Fibroblast of lung (primary cell): Measurements from ENCODE around the gene ABCC6. TPM values are rescaled to one million over a fixed set of nuclear protein-coding genes. Genes with fewer than 3 reads are reported as not detected.
"Not testable (repeated sequence)": the region's sequence is repeated elsewhere in the genome, so short reads cannot be mapped to it uniquely, and the experiment has no call there.

Source experiments
- DNase-seq, 2 donors: peaks; one replicate each; pipeline versions ENCODE4 v3.0.0 to v3.0.0-alpha.2; 2010; ENCODE audit warnings: low read depth in 2 of 2
- H2AFZ ChIP-seq: 2 replicates; pipeline ENCODE4 v1.5.1; 2012; ENCODE audit warnings: low read length, control low read depth, inconsistent platforms
- H3K27ac ChIP-seq: 2 replicates; pipeline ENCODE4 v1.5.1; 2011; ENCODE audit warnings: low read length, control low read depth; ENCODE audit not compliant: insufficient read depth
- H3K27me3 ChIP-seq: 2 replicates; pipeline ENCODE4 v1.5.1; 2011; ENCODE audit warnings: mild to moderate bottlenecking, low read length; ENCODE audit not compliant: control insufficient read depth, insufficient read depth
- H3K36me3 ChIP-seq: 2 replicates; pipeline ENCODE4 v1.5.1; 2011; ENCODE audit warnings: low read length; ENCODE audit not compliant: control insufficient read depth, insufficient read depth
- H3K4me1 ChIP-seq: 2 replicates; pipeline ENCODE4 v1.5.1; 2011; ENCODE audit warnings: low read length; ENCODE audit not compliant: control insufficient read depth, insufficient read depth; ENCODE audit errors: extremely low read depth
- H3K4me2 ChIP-seq: 2 replicates; pipeline ENCODE4 v1.5.1; 2011; ENCODE audit warnings: low read length, control low read depth; ENCODE audit not compliant: insufficient read depth; ENCODE audit errors: extremely low read depth
- H3K4me3 ChIP-seq, 4 experiments: fragments of 200-600 bp in 1 of 4; sonication (generic) in 1 of 4; replicated peaks in 1 of 4; 2 replicates each; pipeline ENCODE4 v1.5.1; 2011 to 2016; ENCODE audit warnings: low read length in 4 of 4, low read depth in 3 of 4, mild to moderate bottlenecking in 3 of 4, control low read depth in 2 of 4, inconsistent platforms in 1 of 4, mixed read lengths in 1 of 4; ENCODE audit not compliant: insufficient read depth in 1 of 4; ENCODE audit errors: control extremely low read depth in 1 of 4
- H3K79me2 ChIP-seq: 2 replicates; pipeline ENCODE4 v1.5.1; 2012; ENCODE audit warnings: mild to moderate bottlenecking, low read length, inconsistent platforms; ENCODE audit not compliant: control insufficient read depth, insufficient read depth
- H3K9ac ChIP-seq: 2 replicates; pipeline ENCODE4 v1.5.1; 2011; ENCODE audit warnings: mild to moderate bottlenecking, low read length, control low read depth; ENCODE audit not compliant: insufficient read depth
- H3K9me3 ChIP-seq: 2 replicates; pipeline ENCODE4 v1.5.1; 2012; ENCODE audit warnings: low read depth, low read length; ENCODE audit not compliant: control insufficient read depth, insufficient read depth
- H4K20me1 ChIP-seq: 2 replicates; pipeline ENCODE4 v1.5.1; 2011; ENCODE audit warnings: low read length; ENCODE audit not compliant: control insufficient read depth, insufficient read depth; ENCODE audit errors: extremely low read depth
- polyA plus RNA-seq, 2 donors: library from polyadenylated mRNA; depleted of rRNA in 1 of 2; stranded (reverse) in 1 of 2; unstranded in 1 of 2; fragments of >200 nt; gene quantifications; 2 replicates each; pipeline ENCODE4 v1.2.1, GENCODE V29; 2011 to 2012; ENCODE audit warnings: missing spikeins in 1 of 2
- total RNA-seq: library from RNA; depleted of rRNA; stranded (reverse); fragments of >200 nt; gene quantifications from 2 replicates; pipeline ENCODE4 v1.2.1, GENCODE V29; 2014

Gene ABCC6
- total and polyA plus RNA-seq, 2 donors (not counting 1 experiment from before 2014, with no cell fraction given) = 0.87 to 6.3 TPM

DNA sequence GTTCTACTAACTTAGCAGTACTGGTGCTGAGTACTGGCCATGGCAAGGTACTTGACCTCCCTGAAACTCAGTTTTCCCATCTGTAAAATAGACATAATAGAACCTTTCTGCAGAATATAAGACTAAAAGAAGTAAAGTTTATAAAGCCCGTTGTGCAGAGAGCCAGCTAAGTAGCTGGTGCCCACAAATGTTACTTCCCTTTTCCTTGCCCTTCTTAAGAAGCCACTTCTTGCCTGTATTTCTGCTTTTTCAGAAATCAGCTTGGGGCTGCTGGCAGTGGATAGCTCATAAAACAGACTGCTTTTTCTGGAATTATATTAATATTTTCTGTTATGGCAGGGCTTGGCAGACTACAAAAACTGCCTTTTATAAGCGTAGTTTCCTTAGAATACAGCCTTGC is 40.7 kb upstream of the ABCC6 start:
- not testable (repeated sequence) for H3K27ac ChIP-seq, H4K20me1 ChIP-seq, H3K36me3 ChIP-seq, H2AFZ ChIP-seq, H3K4me2 ChIP-seq, H3K9ac ChIP-seq, H3K27me3 ChIP-seq, H3K79me2 ChIP-seq, DNase-seq, H3K4me1 ChIP-seq, H3K9me3 ChIP-seq, H3K4me3 ChIP-seq

DNA sequence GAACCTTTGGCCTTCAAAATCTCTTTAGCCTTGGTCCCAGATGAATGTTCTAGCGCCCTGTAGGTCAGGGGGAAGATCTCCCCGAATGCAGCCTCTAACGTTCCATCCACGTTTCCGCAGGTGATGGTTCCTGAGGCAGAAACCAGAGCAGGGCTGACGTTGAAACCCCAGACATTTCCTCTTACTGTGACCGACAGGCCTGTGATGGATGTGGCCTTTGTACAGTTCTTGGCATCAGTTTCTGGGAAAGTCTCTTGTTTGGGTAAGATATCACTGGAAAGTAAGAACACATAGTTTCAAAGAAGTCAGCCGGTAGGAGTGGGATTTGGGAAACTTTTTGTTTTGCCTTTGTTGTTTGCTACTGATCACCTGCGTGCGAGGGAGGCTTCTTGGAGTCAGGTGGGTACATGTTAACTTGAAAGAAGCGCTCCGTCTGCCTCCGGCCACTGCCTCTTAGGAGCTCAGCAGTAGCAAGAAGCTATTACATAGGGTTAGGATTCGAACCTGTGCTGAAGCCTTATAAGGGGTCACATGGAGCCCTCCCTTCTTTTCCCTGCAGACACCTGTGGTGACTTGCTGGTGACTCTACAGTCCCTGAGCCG is 39.8 kb upstream of the ABCC6 start:
- not testable (repeated sequence) for H3K27ac ChIP-seq, H3K9ac ChIP-seq, DNase-seq, H3K4me2 ChIP-seq, H2AFZ ChIP-seq, H3K9me3 ChIP-seq, H3K4me3 ChIP-seq, H3K27me3 ChIP-seq, H3K4me1 ChIP-seq, H3K79me2 ChIP-seq, H4K20me1 ChIP-seq, H3K36me3 ChIP-seq

DNA sequence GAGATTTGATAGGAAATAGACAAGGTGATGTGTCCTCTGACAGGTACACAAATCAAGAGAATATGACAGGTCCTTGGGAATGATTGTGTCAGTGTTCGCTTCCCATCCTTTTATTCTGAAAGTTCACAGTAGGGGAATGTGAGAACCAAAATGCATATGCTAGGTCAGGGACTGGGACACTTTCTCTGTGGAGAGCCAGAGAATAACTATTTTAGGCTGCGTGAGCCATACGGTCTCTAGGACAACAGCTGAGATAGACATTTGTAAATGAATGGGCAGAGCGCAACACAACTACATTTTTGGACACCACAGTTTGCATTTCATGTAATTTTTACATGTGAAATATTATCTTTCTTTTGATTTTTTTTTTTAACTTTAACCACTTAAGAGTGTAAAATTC is 36.7 kb upstream of the ABCC6 start:
- H3K9me3 ChIP-seq, H3K79me2 ChIP-seq, H3K27ac ChIP-seq, H3K4me3 ChIP-seq, H3K27me3 ChIP-seq, H3K9ac ChIP-seq, H3K36me3 ChIP-seq, DNase-seq, H3K4me2 ChIP-seq, H4K20me1 ChIP-seq, H2AFZ ChIP-seq, H3K4me1 ChIP-seq: not testable (repeated sequence)

DNA sequence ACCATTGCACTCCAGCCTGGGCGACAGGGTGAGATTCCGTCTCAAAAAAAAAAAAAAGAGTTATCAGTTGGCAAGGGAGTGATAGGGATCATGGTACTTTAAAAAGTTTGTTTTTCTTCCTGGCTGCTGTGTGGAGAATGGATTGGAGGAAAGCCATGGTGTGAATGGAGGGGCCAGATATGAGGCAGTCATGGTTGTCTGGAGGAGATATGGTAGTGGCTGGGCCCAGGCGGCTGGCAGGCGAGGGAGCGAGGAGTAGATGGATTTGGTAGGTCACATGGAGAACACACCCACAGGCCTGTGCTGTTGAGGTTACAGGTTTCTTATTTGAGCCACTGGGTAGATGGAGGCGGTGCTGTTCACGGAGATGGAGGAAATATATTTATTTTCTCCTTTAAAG is 35.5 kb upstream of the ABCC6 start:
- not testable (repeated sequence) for H3K4me3 ChIP-seq, H3K4me2 ChIP-seq, H4K20me1 ChIP-seq, H3K9me3 ChIP-seq, H3K27ac ChIP-seq, H3K36me3 ChIP-seq, H2AFZ ChIP-seq, H3K27me3 ChIP-seq, H3K79me2 ChIP-seq, H3K4me1 ChIP-seq, H3K9ac ChIP-seq
- DNase-seq = peak in 1 of 2 donors; percentile 21

DNA sequence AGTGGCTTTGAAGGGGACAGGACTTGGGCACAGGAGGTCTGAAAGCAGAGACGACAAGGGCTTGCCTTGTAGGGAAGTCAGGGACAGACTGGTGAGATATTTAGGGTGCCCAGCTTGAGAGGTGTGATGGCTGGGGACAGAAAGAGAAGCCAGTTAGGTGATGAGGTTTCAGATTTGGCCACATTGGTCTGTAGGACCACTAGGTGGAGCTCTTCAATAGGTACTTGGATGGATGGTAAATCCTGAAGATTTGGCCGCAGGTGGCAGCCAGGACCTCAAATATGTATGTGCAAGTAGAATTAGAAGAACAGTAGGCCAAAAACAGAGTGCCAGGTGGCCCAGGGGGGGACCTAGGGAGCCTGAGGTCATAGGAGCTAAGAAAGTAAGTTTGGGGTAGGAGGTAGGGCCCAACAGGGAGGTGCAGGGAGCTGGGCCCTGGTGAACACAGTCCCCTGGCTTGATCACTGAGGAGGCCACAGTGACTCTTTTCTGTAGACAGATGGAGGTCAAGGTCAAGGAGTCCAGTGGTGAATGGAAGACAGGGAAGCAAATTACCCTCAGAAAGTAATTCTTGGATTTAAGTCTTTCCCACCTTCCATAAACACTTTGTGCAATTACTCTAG is 34.1 kb upstream of the ABCC6 start:
- not testable (repeated sequence) for DNase-seq, H2AFZ ChIP-seq, H3K27me3 ChIP-seq, H3K27ac ChIP-seq, H3K79me2 ChIP-seq, H3K36me3 ChIP-seq, H3K9ac ChIP-seq, H3K4me2 ChIP-seq, H3K4me1 ChIP-seq, H3K4me3 ChIP-seq, H4K20me1 ChIP-seq, H3K9me3 ChIP-seq

DNA sequence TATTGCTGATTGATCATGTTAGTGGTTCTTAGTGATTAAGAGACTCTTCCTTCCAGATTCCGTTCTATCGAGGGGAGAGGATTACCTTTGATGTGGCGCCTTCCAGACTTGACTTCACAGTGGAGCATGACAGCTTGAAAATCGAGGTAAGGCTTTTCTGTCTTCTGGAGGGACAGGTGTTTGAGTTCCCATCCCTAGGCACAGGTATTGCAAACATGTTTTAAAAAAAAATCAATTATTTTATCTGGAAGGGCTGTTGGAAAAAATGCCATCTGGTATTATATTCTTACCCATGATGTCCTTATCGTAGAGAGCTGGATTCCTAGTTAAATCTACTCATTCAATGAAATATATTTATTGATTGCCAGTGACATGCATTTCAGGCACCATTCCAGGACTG is 29.1 kb upstream of the ABCC6 start:
- H4K20me1 ChIP-seq, H3K36me3 ChIP-seq, H3K9ac ChIP-seq, H3K79me2 ChIP-seq, DNase-seq, H3K4me1 ChIP-seq, H3K9me3 ChIP-seq, H3K4me2 ChIP-seq, H3K4me3 ChIP-seq, H2AFZ ChIP-seq, H3K27me3 ChIP-seq, H3K27ac ChIP-seq: not testable (repeated sequence)
